IPS DF 19.7 (cell line): Measurements from ENCODE around the gene RXFP3.
"Not testable (repeated sequence)": the region's sequence is repeated elsewhere in the genome, so short reads cannot be mapped to it uniquely, and the experiment has no call there.

Experiments used
- DNase-seq: peaks from one replicate; pipeline ENCODE4 v3.0.0-alpha.2; 2013; ENCODE audit warnings: low read depth, low spot score

The RXFP3 gene

DNA sequence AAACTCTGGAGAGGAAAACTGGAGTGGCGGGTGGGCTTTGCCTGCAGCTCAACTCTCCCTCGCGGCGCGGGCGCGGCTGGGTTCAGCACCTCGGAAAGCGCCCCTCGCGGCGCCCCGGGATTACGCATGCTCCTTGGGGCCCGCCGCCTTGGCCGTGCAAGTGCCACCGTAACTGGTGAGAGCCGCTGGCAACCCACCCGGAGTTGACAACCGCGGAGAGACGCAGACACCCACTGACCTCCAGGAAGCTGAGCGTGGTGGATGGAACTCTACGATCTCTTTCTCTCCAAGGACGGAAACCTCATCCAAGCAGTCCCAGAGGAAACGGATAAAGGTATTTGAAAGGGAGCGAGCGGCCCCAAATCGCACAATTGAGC lies 194 bp upstream of the RXFP3 start:
- DNase-seq = no peak

- no peak for DNase-seq
Observed at GRCh38 chr5:33937017-33937706, 976 bp downstream of the RXFP3 start.

- no peak for DNase-seq
Observed at GRCh38 chr5:33937707-33938506, 1.7 kb downstream of the RXFP3 start.

- no peak for DNase-seq
Observed at GRCh38 chr5:33938507-33938796, 2.3 kb downstream of the RXFP3 start.

DNA sequence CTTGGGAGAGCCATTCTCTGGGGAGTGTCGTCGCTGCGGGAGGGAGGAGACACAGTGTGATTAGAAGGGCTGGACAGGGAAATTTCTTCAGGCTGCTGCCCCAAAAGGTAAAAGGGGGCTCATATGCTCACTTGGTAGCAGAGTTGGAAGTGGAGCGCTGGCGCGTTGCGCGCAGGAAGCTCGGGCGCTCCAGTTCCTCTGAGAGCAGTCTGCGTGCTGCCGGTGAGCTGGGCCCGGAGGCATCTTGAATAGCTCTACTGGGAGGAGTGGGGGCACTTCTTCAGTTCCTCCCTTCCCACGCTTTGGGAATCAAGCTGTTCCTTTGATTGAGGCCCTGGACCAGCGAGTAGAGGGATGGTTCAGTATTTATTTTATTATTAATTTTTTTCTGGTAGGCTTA lies 2.7 kb downstream of the RXFP3 start:
- DNase-seq = no peak

DNA sequence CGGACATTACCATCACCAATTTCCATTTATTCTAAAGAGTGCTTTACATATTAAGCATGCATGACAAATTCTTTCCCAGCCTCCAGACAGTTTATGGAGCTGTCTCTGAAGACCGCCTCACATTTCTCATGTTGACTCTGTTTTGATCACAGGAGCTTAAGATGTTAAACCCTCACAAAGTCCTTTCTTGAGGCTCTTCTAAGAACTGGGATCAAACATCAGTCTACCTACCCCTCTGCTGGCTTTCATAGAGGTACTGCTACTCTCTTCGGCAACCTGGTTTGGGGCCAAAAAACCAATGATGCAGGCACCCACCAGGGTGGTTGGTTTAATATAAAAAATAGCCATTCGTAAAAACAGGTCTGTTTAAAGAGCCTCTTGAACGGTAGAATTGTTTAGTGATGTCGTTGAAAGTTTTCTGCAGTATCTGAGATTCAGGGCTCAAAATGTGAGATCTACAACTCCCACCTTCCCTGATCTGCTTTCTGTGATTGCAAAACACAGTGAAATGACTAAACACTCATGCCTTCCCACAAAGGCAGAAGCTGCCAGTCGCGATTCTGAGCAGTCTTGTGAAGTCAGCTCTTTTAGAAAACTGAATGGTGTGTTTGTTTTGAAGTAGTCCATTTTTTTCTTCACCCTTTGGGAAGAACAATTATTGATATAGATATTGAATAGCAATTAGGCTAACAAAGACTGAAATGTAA lies 3.5 kb downstream of the RXFP3 start:
- DNase-seq = no peak

GRCh38 chr5:33941090-33941489 lies 4.9 kb downstream of the RXFP3 start:
- DNase-seq = no peak

- no peak for DNase-seq
Observed at GRCh38 chr5:33944543-33945132, 8.5 kb downstream of the RXFP3 start.

- not testable (repeated sequence) for DNase-seq
Observed at GRCh38 chr5:33952175-33952574, 16.0 kb downstream of the RXFP3 start.

- DNase-seq = no peak
Observed at GRCh38 chr5:33957577-33958150, 21.5 kb downstream of the RXFP3 start.

GRCh38 chr5:33958176-33958575 lies 22.0 kb downstream of the RXFP3 start:
- no peak for DNase-seq

GRCh38 chr5:33964132-33964700 lies 28.0 kb downstream of the RXFP3 start:
- no peak for DNase-seq

GRCh38 chr5:33966805-33967204 lies 30.6 kb downstream of the RXFP3 start:
- no peak for DNase-seq

DNA sequence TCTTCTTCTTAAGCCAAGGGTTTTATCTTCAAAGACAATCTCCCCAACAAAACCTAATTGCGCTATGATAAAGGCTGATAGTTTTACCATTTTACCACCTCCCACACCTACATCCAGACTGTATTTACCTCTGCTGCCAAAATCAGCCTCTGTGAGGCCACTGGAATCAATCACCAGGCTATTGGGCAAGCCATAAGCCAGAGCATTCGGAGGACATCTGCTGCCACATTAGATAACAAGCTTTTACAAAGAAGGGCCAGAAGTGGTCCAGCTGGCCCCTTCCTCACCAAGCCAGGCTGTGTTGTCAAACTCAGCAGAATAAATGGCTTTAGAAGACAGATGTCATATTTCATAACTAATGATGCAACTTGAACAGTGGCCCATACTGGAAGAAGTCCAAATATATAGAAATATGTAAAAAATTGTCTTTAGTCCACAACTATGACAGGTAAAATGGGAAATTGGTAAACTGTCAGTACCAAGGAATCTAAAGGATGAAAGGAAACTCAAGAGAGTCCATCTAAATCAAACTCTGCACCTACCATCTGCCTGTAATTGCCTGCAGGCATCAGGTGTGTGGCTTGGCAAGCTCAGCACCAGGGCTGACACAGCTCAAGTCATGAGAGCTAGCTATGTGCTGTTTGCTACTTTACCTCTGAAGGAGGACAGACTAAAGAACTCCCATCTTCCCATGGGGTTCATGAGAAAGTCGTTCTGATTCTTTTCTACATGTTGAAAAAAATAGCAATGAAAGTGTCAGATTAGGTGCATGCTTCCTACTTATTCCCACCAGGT lies 32.2 kb downstream of the RXFP3 start:
- DNase-seq = no peak

DNA sequence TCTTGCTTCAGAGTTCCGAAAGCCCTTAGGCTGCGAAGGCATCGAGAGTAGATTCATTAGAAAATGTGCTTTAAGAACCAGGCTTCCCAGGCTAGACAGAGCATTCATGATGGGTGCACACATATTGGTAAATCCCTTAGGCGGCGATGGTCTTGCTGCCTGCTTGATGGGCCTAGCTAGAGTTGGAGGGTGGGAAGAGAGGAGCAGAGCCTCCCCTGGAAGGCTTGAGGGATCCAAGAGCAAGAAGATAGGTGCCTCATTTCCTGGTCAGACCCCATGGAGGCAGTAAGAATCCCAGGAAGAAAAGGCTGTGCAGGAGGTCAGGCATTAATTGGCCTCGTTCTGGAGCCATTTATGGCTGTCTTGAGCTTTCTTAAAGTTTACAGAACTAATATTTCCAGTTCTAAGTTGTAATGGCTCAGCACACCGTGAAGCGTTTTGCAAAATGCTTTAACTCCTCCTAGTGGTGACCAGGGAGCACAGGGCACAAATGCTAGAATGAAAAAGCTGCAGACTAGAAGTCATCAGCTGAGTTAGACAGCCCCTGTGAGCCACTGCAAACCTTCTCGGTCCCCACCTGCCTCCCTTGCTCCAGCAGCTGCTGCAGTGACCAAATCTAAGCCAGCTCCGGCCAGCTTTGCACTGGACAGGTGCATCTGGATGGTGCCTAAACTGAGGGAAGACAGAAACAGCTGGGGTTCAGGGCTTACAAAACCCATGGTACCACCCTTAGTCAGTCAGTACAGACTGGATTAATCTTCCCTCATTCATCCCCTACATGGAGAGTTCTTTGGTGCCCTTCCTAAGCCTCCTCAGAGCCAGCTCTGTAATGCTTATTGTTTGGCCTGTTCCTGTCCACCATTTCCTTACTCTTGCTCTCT lies 33.6 kb downstream of the RXFP3 start:
- DNase-seq = no peak

GRCh38 chr5:33973271-33973670 lies 37.1 kb downstream of the RXFP3 start:
- no peak for DNase-seq

- no peak for DNase-seq
Observed at GRCh38 chr5:33975852-33976251, 39.7 kb downstream of the RXFP3 start.

DNA sequence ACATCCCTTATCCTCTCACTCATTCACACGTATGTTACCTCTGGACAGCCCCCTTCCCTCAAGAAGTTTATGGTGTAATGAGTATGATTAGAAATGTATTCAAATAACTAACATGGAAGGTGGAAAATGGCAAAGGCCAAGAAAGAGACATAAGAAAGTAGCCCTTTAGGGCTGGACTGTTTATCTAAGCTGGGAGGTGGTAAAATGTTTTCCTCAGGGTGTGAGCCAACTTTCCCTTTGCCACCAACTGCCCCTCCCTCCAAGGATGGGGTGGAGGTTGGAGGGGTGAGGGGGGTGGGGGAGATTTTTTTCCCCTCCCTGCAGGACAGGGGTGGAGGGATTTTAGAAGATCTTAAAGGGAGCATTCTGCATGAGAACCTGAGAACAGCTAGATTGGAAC lies 40.1 kb downstream of the RXFP3 start:
- no peak for DNase-seq

DNA sequence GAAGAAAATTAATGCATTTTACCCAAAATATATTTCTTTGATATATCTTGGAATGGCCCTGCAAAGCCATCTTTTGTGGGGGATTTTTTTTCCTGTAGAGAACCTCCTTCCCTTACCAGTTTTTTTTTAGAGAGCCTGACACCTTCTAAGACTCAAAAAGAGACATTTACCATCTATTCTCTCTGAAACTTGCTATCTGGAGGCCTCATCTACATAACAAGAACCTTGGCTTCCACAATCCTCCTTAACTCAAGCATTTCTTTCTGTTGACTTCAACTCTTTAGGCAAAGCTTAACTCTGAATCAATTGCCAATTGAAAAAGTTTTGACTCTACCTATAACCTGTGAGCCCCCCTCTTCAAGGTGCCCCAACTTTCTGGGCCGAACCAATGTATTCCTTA lies 42.1 kb downstream of the RXFP3 start:
- no peak for DNase-seq

GRCh38 chr5:33980030-33980429 lies 43.8 kb downstream of the RXFP3 start:
- no peak for DNase-seq
